DND-41 (cell line): ENCODE measurements around the gene RPL26.

Experiments
- ATAC-seq: fragments of 200-7000 bp; cut with Tn5 transposase; 3 replicates; pipeline ENCODE4 v1.9.1; 2021; ENCODE audit warnings: low read depth; ENCODE audit not compliant: insufficient read depth
- DNase-seq: peaks from one replicate; pipeline ENCODE4 v3.0.0-alpha.2; 2020
- H2AFZ ChIP-seq: 2 replicates; pipeline ENCODE4 v1.6.0; 2012; ENCODE audit warnings: low read depth, low read length
- H3K27ac ChIP-seq: 2 replicates; pipeline ENCODE4 v1.5.1; 2012; ENCODE audit warnings: low read length, inconsistent platforms
- H3K27me3 ChIP-seq: fragments of 200-600 bp; sonication (generic); 2 replicates; pipeline ENCODE4 v1.6.0; 2012; ENCODE audit warnings: low read length, mild to moderate bottlenecking, inconsistent platforms; ENCODE audit not compliant: insufficient read depth, poor library complexity
- H3K36me3 ChIP-seq: 2 replicates; pipeline ENCODE4 v1.5.1; 2012; ENCODE audit warnings: low read length, inconsistent platforms; ENCODE audit not compliant: insufficient read depth
- H3K4me1 ChIP-seq: 2 replicates; pipeline ENCODE4 v1.5.1; 2012; ENCODE audit warnings: mild to moderate bottlenecking, low read length; ENCODE audit not compliant: insufficient read depth
- H3K4me2 ChIP-seq: 2 replicates; pipeline ENCODE4 v1.6.0; 2012; ENCODE audit warnings: mild to moderate bottlenecking, moderate library complexity, low read length, inconsistent platforms; ENCODE audit not compliant: insufficient read depth
- H3K4me3 ChIP-seq, 2 experiments: fragments of 200-600 bp in 1 of 2; shearing (Covaris generic) in 1 of 2; 2 replicates each; pipeline ENCODE4 v1.5.1; 2012 to 2016; ENCODE audit warnings: inconsistent platforms in 2 of 2, low read length in 2 of 2, mild to moderate bottlenecking in 2 of 2, low read depth in 1 of 2, moderate library complexity in 1 of 2
- H3K79me2 ChIP-seq: 2 replicates; pipeline ENCODE4 v1.6.0; 2012; ENCODE audit warnings: low read length, inconsistent platforms; ENCODE audit not compliant: insufficient read depth
- H3K9ac ChIP-seq: 2 replicates; pipeline ENCODE4 v1.6.0; 2012; ENCODE audit warnings: low read depth, mild to moderate bottlenecking, inconsistent platforms, low read length, moderate library complexity
- H3K9me3 ChIP-seq: 2 replicates; pipeline ENCODE4 v1.5.1; 2012; ENCODE audit warnings: low read length, moderate library complexity, mild to moderate bottlenecking, inconsistent platforms; ENCODE audit not compliant: insufficient read depth, severe bottlenecking
- H4K20me1 ChIP-seq: 2 replicates; pipeline ENCODE4 v1.6.0; 2012; ENCODE audit warnings: low read length; ENCODE audit not compliant: insufficient read depth
- CTCF ChIP-seq: IDR thresholded peaks from 2 replicates; pipeline ENCODE4 v1.5.1; 2012; ENCODE audit warnings: borderline replicate concordance, low read length, moderate library complexity, mild to moderate bottlenecking; ENCODE audit not compliant: poor library complexity, severe bottlenecking; ENCODE audit errors: extremely low read depth
- EZH2 ChIP-seq: IDR thresholded peaks from 3 replicates; pipeline ENCODE4 v1.6.1; 2012; ENCODE audit warnings: borderline replicate concordance, low read depth, mild to moderate bottlenecking, moderate library complexity, low read length, inconsistent platforms; ENCODE audit not compliant: severe bottlenecking

Gene RPL26

GRCh38 chr17:8426094-8426720, 43.2 kb upstream of the RPL26 start:
- no peak for ATAC-seq
- H3K79me2 ChIP-seq: no peaks in the 10 kb centered on the region
- no peak overlapping the region for H3K4me2 ChIP-seq
- no peaks in the 10 kb centered on the region for H3K4me1 ChIP-seq
- H4K20me1 ChIP-seq: no peaks in the 10 kb centered on the region
- peaks cover 4% of the 10 kb centered on the region for H3K27me3 ChIP-seq
- H3K27ac ChIP-seq: no peak overlapping the region
- no peak overlapping the region for H3K4me3 ChIP-seq
- TF ChIP-seq EZH2 (no peak), CTCF (no peak)
- no peak overlapping the region for H3K9ac ChIP-seq
- DNase-seq: no peak
- no peak overlapping the region for H2AFZ ChIP-seq
- no peaks in the 10 kb centered on the region for H3K36me3 ChIP-seq
- no peaks in the 10 kb centered on the region for H3K9me3 ChIP-seq

- TF ChIP-seq CTCF: no peak
- no peak for TF ChIP-seq EZH2
- H3K36me3 ChIP-seq: no peaks in the 10 kb centered on the region
- H3K9me3 ChIP-seq: no peaks in the 10 kb centered on the region
- no peaks in the 10 kb centered on the region for H4K20me1 ChIP-seq
- H3K4me3 ChIP-seq: no peak overlapping the region
- H3K9ac ChIP-seq: no peak overlapping the region
- no peak overlapping the region for H3K4me2 ChIP-seq
- no peaks in the 10 kb centered on the region for H3K79me2 ChIP-seq
- no peak for DNase-seq
- no peaks in the 10 kb centered on the region for H3K4me1 ChIP-seq
- no peak overlapping the region for H3K27ac ChIP-seq
- no peak overlapping the region for H2AFZ ChIP-seq
- peaks cover 11% of the 10 kb centered on the region for H3K27me3 ChIP-seq
- ATAC-seq: no peak
Observed at GRCh38 chr17:8421571-8421970, 38.6 kb upstream of the RPL26 start.

- no peaks in the 10 kb centered on the region for H3K36me3 ChIP-seq
- H2AFZ ChIP-seq: no peak overlapping the region
- TF ChIP-seq EZH2: no peak
- no peak for TF ChIP-seq CTCF
- no peaks in the 10 kb centered on the region for H4K20me1 ChIP-seq
- no peaks in the 10 kb centered on the region for H3K9me3 ChIP-seq
- H3K27me3 ChIP-seq: peaks cover 11% of the 10 kb centered on the region
- H3K9ac ChIP-seq: no peak overlapping the region
- ATAC-seq (no peak), DNase-seq (no peak)
- no peak overlapping the region for H3K4me3 ChIP-seq
- H3K27ac ChIP-seq: no peak overlapping the region
- no peaks in the 10 kb centered on the region for H3K79me2 ChIP-seq
- H3K4me2 ChIP-seq: no peak overlapping the region
- H3K4me1 ChIP-seq: no peaks in the 10 kb centered on the region
Observed at GRCh38 chr17:8420041-8420934, 37.3 kb upstream of the RPL26 start.
